GM10847 (cell line): ENCODE data around the gene NF2.

Experiments used
- POLR2A ChIP-seq: IDR thresholded peaks from 2 replicates; pipeline ENCODE4 v1.6.1; 2011; ENCODE audit not compliant: insufficient read length; ENCODE audit errors: extremely low read depth

NF2 gene

GRCh38 chr22:29679316-29679715 lies 75.9 kb downstream of the NF2 start:
- TF ChIP-seq POLR2A = no peak

DNA sequence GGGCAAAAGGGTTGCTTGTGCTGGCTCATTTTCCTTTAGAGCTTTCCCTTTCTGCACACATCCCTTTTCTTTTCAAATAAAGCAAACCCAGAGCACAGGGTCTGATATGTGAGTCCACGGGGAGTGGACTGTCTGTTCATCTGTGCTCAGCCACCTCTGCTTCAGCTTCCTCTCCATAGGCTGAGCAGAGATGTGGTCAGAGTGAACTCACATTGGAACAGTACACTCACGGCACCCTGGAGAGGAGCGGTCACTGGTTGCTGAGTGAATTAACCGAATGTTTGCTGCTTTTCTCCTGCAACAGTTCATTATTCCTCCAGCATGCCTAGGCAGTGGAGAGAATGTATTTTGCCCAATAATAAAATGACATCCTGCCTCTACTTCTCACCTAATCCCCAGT lies 80.1 kb downstream of the NF2 start:
- TF ChIP-seq POLR2A = no peak

GRCh38 chr22:29684244-29684643 lies 80.8 kb downstream of the NF2 start:
- TF ChIP-seq POLR2A = no peak

DNA sequence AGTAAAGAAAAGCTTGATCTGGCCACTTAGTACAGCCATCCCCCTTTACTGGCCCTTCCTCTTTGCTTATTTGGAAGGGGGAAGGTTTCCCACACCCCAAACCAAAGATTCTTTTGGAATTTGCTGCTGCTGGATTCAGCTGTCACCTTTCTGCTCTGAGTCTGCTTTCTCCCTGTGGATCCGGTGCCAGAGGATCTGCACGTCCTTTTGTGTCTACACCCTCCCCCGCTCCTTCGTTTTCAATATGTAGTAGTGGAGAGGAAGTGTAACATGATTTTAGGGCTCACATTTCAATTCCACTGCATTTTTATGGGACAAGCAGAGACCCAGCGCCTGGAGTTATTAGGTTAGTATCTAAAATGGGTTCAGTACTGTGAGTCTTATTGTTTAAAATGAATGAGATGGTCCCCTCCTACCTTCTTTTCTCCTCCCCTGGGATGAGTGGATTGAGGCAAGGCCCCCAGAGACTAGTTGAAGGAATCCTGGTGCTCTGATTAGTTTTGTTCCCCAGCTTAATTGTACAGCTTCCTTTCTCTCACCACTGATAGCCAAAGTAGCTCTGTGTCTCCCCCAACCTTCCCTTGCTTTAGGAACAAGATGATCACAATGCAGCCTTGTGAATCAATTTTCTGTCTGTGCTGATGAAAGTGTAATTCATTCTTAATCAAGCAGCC lies 85.9 kb downstream of the NF2 start:
- no peak for TF ChIP-seq POLR2A

DNA sequence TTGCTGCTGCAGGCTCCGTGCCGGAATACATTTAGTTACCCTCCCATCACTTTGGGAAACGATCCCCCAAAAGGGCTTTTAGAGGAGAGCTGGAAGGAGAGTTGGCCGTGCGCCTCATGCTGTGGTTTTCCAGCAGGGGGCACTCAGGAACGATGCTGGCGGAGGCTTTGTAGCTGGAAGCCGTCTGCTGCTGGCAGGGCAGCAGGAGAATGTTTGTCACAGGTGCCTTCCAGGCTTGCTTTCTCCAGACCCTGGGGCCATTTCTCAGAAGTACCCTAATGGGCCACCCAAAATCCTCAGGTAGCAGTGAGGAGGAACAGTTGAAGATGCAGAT lies 86.4 kb downstream of the NF2 start:
- no peak for TF ChIP-seq POLR2A

- TF ChIP-seq POLR2A = no peak
These were observed 87.0 kb downstream of the NF2 start for GRCh38 chr22:29690476-29690875.

GRCh38 chr22:29691636-29692326 lies 88.3 kb downstream of the NF2 start:
- TF ChIP-seq POLR2A = no peak

DNA sequence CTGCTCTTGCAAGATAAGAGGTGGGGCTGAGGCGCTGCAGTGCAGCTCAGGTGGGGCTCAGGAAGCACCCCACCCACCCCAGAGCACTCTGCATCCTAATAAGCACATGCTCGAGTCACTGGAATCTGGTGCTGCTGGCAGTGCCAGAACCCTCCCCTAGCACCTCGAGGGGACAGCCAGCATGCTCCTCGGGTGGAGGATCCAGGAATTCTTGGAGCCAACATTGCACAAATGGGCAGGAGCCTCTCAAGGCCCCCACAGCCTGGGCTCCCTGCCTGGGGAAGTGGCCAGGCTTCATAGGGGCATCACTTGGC lies 88.9 kb downstream of the NF2 start:
- TF ChIP-seq POLR2A = no peak

DNA sequence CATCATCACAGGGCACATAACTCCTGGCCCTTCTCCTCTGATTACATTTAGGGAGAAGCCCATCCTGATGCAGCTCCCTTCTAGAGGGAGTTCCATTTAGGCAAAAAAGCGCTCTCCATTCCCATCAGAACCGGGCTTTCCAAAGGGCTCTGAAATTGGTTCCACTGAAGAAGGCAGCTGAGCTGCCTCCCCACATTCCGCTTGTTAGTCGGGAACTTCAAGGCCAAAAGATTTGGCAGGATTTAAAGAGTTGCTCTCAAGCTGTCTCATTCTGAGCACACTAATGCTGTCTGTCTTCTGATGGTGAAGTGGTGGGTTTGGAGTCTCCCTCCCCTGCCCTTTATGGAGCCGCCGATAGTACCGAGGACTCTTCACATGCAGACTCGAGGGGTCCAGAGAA lies 89.7 kb downstream of the NF2 start:
- no peak for TF ChIP-seq POLR2A

DNA sequence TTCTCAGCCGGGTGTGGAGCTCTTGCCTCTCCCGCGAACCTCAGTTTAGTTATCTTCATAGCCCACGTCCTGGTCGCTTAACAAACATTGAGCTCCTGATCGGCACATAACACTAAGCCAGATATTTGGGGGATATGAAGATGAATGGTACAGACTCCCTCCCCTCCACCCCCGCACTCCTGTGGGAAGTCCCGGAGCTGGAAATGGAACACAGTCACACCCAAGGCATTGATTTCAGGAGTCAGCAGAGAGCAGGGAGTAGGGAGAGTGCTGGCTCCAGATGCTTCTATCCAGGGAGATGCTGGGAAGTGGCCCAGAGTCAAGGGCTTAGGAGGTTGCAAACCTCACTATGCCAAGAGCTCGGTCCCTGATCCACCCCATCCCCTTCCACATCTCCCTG lies 90.2 kb downstream of the NF2 start:
- no peak for TF ChIP-seq POLR2A

DNA sequence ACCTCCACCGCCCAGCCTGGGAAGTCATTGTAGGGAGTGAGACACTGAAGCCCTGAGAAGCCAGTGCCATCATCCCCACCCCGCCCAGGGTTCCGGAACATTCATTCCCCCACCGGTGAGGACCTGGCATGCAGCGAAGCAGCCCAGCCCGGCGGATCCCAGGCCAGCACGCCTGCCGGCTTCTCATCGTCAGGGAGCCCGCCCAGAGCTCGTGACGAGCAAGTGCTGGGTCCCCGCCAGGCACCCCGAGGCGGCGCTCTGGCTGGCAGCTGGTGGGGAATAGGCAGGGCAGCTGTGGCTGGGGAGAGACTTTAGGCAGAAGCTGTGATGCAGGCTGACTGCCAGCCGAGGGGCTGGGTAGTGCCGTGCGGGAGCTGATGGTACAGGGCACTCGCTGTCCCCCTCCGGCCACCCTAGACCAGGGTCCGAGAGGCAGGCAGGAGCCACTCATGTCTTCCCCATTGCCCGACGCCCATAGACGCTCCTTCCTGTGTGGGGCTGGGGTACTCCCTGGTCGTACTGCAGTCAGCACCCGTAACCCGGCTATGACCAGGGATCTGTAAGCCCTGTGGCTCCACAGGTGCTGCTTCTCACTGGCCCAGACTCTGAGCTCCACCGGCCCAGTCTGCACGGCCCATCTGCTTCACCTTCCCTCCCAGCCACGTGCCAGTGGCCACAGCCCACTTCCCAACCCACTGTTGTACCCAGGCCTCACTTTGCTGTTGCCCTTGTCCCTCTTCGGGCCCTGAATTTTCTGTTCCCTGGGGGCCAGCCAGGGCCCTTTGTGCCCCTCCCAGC lies 91.9 kb downstream of the NF2 start:
- no peak for TF ChIP-seq POLR2A

DNA sequence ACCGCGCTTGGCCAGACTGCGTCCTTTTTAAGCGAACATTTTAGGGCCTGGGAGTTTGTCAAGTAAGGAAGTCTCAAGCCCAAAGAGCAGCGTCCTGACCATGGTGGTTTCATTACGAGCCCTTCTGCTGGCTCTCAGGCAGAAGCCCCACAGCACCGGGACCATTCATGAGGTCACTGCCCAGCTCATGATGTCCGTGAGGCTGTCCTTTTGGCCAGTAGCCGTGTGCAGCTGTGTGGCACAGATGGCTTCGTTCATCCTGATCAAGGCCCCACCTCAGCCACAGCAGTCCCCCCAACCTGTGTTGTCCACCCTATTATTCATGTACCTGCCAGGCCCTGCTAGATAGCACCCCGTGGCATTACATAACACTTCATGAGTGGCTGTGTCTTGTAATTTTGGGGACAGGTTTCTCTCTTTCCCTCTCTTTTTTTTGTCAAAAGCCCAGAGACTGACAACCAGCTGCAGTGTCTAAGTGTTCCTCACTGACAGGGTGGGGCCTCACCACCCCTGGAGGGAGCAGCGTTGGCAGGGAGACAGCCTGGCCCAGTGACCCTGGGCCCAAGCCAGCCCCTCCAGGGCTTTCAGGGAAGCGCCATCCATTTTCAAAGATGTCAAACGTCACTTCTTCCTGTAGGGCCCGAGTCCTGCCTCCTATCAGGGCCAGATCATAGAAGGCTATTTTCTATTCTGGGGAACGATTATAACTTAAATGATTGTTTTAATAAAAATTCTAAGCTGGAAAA lies 94.6 kb downstream of the NF2 start:
- TF ChIP-seq POLR2A = no peak

- TF ChIP-seq POLR2A = no peak
These were observed 96.9 kb downstream of the NF2 start for GRCh38 chr22:29700206-29700899.

DNA sequence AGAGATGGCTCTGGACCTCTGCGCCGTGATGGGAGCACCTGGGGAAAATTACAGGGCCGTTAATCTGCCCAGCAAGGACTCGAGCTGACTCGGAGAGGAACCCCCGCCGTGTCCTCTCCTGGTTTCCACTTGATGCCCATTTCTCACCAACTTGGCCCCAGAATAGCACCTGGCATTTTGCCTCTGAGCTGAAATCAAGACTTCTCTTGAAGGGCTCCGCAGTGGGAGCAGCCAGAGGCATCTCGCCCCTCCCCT lies 97.4 kb downstream of the NF2 start:
- no peak for TF ChIP-seq POLR2A
